ENCODE data around the gene XYLB.
"Not testable (repeated sequence)": the region's sequence is repeated elsewhere in the genome, so short reads cannot be mapped to it uniquely, and the experiment has no call there.

Gene XYLB

GRCh38 chr3:38397320-38397719 lies 50.7 kb downstream of the XYLB start:
- DNase-seq, result peak in 1 of 5 experiments; percentile 29

DNA sequence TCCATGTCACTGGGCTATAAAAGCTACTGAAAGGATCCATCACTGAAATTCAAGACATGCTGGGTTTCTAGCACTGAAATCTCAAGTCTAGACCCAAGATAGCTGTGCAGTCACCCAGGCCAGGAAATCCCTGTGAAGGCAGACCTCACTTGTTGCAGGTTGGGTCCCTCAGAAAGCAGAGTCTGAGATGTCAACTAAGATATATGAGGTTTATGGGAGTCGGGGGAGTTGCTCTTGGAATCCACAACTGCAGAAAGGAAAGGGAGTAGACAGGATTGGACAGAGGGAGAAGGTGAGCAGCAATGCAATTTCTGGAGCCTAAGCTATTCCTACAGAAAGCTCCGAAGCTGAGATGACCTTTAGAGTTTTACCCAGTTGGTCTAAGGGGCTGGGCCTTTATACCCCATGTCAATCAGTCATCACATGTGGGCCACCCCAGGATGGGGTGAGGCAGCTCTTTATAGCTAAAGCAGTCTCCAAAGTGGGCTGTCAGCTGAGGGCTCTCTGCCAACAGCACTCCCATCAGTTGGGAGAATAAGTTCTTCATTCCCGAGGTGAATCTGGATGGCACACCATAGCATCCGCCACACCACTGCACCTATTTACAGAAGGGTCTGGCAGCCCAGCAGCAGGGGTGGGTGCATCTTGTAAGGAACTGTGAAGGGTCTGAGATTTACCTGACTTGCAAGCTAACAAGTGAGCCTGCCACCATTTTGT lies 54.8 kb downstream of the XYLB start:
- no peak for DNase-seq

DNA sequence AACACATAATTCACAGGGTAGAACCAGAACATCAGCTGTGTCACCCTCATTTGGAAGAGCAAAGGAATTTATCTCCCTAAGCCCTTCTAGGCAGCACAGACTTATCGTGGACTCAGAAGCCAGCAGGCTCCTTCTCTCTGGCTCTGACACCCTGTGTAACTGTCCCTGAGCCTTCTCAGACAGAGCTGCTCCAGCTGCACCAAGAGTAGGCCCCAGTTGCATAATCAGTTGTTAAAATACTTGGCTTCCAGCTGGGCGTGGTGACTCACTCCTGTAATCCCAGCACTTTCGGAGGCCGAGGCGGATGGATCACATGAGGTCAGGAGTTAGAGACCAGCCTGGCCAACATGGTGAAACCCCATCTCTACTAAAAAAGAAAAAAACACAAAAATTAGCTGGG lies 57.7 kb downstream of the XYLB start:
- DNase-seq, result no peak

DNA sequence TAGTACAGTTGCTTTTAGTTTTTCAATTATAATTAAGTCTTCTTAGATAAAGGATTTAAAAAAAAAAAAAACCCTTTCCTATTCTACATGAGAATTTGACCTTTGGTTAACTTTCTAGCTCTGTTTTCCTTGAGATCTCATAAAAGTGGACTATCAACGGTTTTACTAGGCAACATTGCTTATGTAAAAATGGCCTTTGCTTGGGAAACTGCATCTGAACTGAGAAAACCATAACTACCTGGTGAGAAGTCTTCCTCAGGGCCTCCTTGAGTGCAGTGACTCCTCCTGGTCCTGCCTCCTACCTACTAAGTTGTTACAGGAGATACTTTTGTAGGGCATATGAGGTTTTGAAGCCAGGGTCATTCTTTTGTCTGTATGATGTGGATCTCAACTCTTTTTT lies 65.0 kb downstream of the XYLB start:
- DNase-seq, result no peak

DNA sequence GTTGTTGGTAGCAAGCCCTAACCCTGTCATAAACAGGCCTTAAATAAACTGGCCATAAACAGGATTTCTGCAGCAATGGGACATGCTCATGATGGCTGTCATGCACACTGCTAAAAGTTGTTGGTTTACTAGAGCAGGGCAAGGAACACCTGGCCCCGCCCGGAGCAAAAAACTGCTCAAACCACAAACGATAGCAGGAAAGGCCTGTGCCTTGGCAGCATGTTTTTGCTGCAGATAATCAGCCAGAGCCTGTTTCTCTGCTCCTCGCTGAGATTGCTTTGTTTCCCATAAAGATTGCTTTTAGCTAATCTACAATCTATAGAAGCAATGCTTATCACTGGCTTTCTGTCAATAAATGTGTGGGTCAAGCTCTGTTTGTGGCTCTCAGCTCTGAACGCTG lies 74.2 kb downstream of the XYLB start:
- peak in 1 of 5 experiments; percentile 51 for DNase-seq

DNA sequence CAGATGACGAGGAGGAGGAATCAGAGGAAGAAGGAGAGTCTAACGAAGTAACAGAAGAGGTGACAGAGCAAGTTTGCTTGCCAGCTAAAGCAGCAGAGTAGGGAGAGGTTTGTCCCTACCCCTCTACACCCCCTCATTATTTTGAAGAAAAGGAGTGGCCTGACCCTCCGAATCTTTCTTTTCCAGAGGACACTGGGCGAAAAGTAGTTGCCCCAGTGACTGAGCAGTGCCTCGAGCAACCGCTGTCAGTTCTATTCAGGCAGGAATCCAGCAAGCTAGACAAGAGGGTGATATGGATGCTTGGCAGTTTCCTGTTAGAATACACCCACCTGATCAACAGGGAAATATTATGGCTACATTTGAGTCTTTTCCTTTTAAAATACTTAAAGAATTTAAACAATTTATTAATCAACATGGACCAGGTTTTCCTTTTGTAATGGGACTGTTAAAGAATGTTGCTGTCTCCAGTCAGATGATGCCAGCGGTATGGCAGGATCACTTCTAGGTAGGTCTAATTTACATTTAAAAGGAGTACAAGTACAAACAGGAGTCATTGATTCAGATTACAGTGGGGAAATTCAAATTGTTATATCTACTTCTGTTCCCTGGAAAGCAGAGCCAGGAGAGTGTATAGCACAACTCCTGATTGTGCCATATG lies 75.2 kb downstream of the XYLB start:
- no peak for DNase-seq

- DNase-seq, result peak in 2 of 5 experiments; percentile 11 to 81
These were observed 80.3 kb downstream of the XYLB start for GRCh38 chr3:38426798-38427426.

- peak in 1 of 5 experiments; percentile 38 for DNase-seq
These were observed 86.5 kb downstream of the XYLB start for GRCh38 chr3:38432871-38433658.

DNA sequence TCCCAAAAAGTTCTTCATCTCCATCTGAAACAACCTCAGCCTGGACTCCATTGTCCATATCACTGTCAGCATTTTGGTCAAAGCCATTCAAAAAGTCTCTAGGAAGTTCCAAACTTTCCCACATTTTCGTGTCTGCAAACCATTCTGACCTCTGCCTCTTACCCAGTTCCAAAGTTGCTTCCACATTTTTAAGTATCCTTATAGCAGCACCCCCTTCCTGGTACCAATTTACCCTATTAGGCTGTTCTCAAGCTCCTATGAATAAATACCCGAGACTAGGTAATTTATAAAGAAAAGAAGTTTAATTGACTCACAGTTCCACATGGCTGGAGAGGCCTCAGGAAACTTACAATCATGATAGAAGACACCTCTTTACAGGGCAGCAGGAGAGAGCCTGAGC lies 87.1 kb downstream of the XYLB start:
- DNase-seq, result not testable (repeated sequence)

GRCh38 chr3:38438436-38439069 lies 92.0 kb downstream of the XYLB start:
- DNase-seq, result peak in 2 of 5 experiments; percentile 28 to 67

- DNase-seq, result not testable (repeated sequence)
These were observed 96.6 kb downstream of the XYLB start for GRCh38 chr3:38443205-38443604.

DNA sequence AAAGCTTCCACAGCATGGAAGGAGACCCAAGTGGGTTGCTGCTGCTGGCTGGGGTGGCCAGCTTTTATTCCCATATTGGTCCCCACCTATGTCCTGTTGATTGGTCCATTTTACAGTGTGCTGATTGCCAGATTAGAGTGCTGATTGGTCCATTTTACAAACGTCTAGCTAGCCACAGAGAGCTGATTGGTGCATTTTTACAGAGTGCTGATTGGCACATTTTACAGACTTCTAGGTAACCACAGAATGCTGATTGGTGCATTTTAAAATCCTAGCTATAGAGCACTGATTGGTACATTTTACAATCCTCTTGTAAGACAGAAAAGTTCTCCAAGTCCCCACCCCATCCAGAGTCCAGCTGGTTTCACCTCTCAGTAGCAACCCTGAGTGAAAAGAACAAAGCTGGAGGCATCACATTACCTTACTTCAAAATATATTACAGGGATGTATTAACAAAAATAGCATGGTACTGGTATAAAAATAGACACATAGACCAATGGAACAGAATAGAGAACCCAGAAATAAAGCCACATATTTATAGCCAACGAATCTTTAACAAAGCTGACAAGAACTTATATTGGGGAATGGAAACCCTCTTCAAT lies 99.6 kb downstream of the XYLB start:
- DNase-seq, result no peak

DNA sequence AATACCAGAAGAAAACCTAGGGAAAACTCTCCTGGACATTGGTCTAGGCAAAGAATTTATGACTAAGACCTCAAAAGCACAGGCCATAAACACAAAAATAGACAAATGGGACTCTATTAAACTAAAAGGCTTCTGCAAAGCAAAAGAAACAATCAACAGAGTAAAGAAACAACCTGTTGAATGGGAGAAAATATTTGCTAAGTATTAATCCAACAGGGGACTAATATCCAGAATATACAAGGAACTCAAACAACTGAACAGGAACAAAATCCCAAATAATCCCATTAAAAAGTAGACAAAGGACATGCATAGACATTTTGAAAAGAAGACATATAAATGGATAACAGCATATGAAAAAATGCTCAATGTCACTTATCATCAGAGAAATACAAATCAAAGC lies 100.2 kb downstream of the XYLB start:
- no peak for DNase-seq

GRCh38 chr3:38450853-38451252 lies 104.3 kb downstream of the XYLB start:
- no peak for DNase-seq

- peak; percentile 33 to 86 (median 44) for DNase-seq
These were observed 106.7 kb downstream of the XYLB start, which contains the start of gene ACVR2B for GRCh38 chr3:38453075-38453912. TSS of gene ACVR2B (plus strand) at chr3:38453890. CDS start at chr3:38454323, 433 bp downstream.

- DNase-seq, result no peak
These were observed 107.3 kb downstream of the XYLB start for GRCh38 chr3:38453913-38454177.

GRCh38 chr3:38454178-38454883 lies 107.7 kb downstream of the XYLB start:
- DNase-seq, result peak in 1 of 5 experiments; percentile 71

GRCh38 chr3:38454884-38455638 lies 108.5 kb downstream of the XYLB start:
- peak in 2 of 5 experiments; percentile 6 to 14 for DNase-seq

GRCh38 chr3:38455639-38456430 lies 109.2 kb downstream of the XYLB start:
- peak in 1 of 5 experiments; percentile 64 for DNase-seq
